ENCODE results near the gene PCDHGA9.
A peak's percentile ranks its signal among the peaks of the same experiment; 100 is the strongest.
"Not testable (repeated sequence)": the region's sequence is repeated elsewhere in the genome, so short reads cannot be mapped to it uniquely, and the experiment has no call there.

PCDHGA9 gene

DNA sequence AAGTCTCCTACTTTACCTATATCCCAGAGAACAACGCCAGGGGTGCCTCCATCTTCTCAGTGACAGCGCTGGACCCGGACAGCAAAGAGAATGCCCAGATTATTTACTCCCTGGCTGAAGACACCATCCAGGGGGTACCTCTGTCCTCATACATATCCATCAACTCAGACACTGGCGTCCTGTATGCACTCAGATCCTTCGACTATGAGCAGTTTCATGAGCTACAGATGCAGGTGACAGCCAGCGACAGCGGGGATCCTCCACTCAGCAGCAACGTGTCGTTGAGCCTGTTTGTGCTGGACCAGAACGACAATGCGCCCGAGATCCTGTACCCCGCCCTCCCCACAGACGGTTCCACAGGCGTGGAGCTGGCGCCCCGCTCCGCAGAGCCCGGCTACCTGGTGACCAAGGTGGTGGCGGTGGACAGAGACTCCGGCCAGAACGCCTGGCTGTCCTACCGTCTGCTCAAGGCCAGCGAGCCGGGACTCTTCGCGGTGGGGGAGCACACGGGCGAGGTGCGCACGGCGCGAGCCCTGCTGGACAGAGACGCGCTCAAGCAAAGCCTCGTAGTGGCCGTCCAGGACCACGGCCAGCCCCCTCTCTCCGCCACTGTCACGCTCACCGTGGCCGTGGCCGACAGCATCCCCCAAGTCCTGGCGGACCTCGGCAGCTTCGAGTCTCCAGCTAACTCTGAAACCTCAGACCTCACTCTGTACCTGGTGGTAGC is 12.1 kb downstream of the PCDHGA9 start:
- DNase-seq (ENCODE audit: low spot score): not testable (repeated sequence)

GRCh38 chr5:141415275-141415618 is 12.7 kb downstream of the PCDHGA9 start:
- DNase-seq (ENCODE audit: low spot score): not testable (repeated sequence)

GRCh38 chr5:141417494-141418172 is 15.1 kb downstream of the PCDHGA9 start, which contains the start of gene PCDHGB7:
Gene PCDHGB7 (plus strand): TSS chr5:141417677. CDS start chr5:141417860, 183 bp downstream.
- DNase-seq (ENCODE audit: low spot score): peak; percentile 67

DNA sequence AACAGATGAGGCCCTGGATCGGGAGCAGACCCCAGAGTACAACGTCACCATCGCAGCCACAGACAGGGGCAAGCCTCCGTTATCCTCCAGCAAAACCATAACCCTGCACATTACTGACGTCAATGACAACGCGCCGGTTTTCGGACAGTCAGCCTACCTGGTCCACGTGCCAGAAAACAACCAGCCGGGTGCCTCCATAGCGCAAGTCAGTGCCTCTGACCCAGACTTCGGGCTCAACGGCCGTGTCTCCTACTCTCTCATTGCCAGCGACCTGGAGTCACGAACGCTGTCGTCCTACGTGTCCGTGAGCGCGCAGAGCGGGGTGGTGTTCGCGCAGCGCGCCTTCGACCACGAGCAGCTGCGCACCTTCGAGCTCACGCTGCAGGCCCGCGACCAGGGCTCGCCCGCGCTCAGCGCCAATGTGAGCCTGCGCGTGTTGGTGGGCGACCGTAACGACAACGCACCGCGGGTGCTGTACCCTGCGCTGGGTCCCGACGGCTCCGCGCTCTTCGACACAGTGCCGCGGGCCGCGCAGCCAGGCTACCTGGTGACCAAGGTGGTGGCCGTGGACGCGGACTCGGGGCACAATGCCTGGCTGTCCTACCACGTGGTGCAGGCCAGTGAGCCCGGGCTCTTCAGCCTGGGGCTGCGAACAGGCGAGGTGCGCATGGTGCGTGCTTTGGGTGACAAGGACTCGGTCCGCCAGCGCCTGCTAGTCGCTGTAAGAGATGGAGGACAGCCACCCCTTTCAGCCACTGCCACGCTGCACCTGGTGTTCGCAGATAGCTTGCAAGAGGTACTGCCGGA is 16.7 kb downstream of the PCDHGA9 start:
- DNase-seq (ENCODE audit: low spot score): no peak

DNA sequence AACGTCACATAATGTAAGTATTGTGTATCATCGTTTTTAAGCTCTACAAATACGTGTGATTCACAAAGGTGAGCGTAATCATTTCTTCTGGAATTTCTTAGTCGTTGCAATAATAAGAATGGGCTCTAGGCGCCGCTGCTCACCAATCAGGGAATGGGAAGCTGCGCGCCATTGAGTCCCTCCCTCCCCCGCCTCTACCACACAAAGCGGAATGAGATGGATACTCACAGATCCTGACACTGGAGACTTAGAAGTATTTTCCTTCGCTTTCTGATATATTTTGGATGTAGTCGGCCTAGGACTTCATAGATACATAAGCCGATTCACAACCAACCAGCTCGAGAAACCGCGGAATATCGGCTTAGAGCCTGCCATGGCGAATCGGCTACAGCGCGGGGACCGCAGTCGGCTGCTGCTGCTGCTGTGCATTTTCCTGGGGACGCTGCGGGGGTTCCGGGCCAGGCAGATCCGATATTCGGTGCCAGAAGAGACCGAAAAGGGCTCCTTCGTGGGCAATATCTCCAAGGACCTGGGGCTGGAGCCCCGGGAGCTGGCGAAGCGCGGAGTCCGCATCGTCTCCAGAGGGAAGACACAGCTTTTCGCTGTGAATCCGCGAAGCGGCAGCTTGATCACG is 18.4 kb downstream of the PCDHGA9 start, which contains the start of gene PCDHGA11:
TSS of gene PCDHGA11 (plus strand) at position 197 of the 634 bp plus-strand sequence. CDS start at position 374, 177 bp downstream.
- peak; percentile 48 for DNase-seq (ENCODE audit: low spot score)

DNA sequence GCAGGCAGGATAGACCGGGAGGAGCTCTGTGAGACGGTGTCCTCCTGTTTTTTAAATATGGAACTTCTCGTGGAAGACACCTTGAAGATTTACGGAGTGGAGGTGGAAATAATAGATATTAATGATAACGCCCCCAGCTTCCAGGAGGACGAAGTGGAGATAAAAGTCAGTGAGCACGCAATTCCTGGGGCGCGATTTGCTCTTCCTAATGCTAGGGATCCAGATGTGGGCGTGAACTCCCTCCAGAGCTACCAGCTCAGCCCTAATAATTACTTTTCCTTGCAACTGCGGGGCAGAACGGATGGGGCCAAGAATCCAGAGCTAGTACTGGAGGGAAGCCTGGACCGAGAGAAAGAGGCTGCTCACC is 18.9 kb downstream of the PCDHGA9 start:
- DNase-seq (ENCODE audit: low spot score): no peak

DNA sequence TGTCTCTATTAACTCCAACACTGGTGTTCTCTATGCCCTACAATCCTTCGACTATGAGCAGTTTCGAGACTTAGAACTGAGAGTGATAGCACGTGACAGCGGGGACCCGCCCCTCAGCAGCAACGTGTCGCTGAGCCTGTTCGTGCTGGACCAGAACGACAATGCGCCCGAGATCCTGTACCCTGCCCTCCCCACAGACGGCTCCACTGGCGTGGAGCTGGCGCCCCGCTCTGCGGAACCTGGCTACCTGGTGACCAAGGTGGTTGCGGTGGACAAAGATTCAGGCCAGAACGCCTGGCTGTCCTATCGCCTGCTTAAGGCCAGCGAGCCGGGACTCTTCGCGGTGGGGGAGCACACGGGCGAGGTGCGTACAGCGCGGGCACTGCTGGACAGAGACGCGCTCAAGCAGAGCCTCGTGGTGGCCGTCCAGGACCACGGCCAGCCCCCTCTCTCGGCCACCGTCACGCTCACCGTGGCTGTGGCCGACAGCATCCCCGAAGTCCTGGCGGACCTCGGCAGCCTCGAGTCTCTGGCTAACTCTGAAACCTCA is 20.2 kb downstream of the PCDHGA9 start:
- no peak for DNase-seq (ENCODE audit: low spot score)

DNA sequence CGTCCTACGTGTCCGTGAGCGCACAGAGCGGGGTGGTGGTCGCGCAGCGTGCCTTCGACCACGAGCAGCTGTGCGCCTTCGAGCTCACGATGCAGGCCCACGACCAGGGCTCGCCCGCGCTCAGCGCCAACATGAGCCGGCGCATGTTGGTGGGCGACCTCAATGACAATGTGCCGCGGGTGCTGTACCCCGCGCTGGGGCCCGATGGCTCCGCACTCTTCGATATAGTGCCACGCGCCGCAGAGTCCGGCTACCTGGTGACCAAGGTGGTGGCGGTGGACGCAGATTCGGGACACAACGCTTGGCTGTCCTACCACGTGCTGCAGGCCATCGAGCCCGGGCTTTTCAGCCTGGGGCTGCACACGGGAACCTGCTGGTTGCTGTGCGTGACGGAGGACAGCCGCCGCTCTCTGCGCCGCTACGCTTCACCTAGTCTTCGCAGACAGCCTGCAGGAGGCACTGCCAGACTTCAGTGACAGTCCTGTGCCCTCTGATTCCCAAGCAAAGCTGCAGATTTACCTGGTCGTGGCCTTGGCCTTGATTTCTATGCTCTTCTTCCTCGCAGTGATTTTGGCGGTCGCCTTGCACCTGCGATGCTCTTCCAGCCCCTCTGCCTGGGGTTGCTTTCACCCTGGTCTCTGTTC is 25.3 kb downstream of the PCDHGA9 start:
- no peak for DNase-seq (ENCODE audit: low spot score)

- DNase-seq (ENCODE audit: low spot score): no peak
Measured at GRCh38 chr5:141430332-141431113, 27.9 kb downstream of the PCDHGA9 start, which contains the start of gene PCDHGA12. Gene PCDHGA12 (plus strand): TSS chr5:141430507. CDS start chr5:141430760, 253 bp downstream.

- no peak for DNase-seq (ENCODE audit: low spot score)
Measured at GRCh38 chr5:141431286-141431685, 28.7 kb downstream of the PCDHGA9 start.

DNA sequence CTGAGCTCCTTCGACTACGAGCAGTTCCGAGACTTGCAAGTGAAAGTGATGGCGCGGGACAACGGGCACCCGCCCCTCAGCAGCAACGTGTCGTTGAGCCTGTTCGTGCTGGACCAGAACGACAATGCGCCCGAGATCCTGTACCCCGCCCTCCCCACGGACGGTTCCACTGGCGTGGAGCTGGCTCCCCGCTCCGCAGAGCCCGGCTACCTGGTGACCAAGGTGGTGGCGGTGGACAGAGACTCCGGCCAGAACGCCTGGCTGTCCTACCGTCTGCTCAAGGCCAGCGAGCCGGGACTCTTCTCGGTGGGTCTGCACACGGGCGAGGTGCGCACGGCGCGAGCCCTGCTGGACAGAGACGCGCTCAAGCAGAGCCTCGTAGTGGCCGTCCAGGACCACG is 29.7 kb downstream of the PCDHGA9 start:
- DNase-seq (ENCODE audit: low spot score): not testable (repeated sequence)

DNA sequence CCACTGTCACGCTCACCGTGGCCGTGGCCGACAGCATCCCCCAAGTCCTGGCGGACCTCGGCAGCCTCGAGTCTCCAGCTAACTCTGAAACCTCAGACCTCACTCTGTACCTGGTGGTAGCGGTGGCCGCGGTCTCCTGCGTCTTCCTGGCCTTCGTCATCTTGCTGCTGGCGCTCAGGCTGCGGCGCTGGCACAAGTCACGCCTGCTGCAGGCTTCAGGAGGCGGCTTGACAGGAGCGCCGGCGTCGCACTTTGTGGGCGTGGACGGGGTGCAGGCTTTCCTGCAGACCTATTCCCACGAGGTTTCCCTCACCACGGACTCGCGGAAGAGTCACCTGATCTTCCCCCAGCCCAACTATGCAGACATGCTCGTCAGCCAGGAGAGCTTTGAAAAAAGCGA is 30.1 kb downstream of the PCDHGA9 start:
- DNase-seq (ENCODE audit: low spot score): not testable (repeated sequence)

DNA sequence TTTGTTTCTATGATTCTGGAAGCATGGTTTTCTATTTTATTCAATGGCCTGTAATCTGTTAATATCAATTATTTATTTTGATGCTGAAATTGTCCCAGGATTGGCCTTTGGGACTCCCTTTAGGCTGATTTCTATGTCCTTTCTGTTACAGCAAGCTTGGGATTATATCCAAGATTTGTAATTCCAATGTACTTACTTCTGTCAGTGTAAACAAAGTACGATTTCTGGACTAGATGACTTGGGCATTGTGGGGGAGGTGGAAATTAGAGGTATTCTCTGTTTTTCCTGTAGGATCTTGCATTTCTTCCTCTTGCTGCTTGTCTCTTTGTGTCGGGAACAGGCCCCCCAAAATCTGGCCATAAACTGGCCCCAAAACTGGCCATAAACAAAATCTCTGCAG is 31.4 kb downstream of the PCDHGA9 start:
- DNase-seq (ENCODE audit: low spot score): no peak

- no peak for DNase-seq (ENCODE audit: low spot score)
Measured at GRCh38 chr5:141437221-141437620, 34.6 kb downstream of the PCDHGA9 start.

DNA sequence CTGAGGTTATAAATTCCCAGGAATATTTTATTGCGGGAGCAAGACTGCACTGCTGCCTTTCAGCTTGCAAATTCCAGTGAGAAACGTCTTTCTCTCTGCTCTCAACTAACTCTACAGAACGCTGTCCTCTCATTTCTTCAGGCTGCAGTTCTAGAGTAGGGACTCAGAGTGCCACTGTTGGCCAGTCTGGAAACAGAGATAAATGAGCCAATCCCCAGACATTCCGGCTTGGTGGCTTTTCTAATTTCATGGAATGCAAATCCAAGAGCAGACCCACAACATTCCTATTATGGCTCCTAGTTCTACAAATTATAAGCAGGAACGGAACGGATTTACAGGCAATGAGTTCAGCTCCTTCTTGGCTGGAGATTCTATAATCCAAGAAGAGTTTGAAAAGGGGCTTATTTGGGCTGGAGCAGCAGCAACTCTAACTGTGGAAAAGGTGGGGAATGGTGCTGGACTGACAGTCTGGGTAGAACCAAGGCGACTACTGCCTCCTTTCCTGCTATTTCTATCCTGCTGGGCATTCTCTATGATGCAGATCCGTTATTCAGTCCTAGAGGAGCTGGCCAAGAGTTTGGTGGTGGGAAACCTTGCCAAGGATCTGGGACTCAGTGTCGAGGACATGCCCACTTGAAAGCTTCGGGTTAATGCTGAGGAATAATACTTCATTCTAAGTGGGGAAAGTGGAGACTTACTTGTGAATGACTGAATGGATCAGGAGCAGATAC is 37.0 kb downstream of the PCDHGA9 start:
- DNase-seq (ENCODE audit: low spot score): no peak

DNA sequence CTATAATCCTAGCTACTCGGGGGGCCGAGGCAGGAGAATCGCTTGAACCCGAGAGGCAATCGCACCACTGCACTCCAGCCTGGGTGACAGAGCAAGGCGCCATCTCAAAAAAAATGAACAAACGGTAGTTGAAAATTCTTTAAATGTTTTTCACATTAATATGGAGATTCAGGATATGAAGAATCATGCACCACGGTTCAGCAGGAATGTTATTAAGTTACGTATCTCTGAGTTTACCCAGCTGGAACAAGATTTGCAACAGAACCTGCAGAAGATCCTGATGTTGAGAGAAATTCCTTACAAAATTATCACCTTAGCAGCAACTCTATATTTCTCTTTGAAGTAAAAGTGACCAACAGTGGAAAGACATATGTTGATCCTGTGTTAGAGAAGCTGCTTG is 37.8 kb downstream of the PCDHGA9 start:
- DNase-seq (ENCODE audit: low spot score): no peak

DNA sequence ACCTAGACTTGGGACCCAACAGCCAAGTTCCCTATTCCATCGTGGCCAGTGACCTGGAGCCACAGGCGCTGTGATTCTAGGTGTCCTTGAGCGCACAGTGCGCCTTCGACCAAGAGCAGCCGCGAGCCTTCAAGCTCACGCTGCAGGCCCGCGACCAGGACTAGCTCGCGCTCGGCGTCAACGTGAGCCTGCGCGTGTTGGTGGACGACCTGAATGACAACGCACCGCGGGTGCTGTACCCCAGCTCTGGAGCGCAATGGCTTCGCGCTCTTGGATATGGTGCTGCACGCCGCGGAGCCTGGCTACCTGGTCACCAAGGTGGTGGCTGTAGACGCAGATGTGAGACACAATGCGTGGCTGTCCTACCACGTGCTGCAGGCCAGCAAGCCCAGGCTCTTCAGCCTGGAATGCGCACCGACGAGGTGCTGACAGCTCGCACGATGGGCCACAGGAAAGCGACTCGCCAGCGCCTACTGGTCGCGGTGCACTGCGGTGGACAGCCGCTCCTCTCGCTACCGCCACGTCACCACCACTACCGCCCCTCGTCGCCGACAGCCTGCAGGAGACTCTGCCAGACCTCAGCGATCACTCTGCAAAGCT is 39.1 kb downstream of the PCDHGA9 start:
- DNase-seq (ENCODE audit: low spot score): no peak

Data from iPS-NIHi11 (cell line).